Endodermal cell (in vitro differentiated cells): Measurements from ENCODE around the gene CORO2B. TPM values are rescaled to one million over a fixed set of nuclear protein-coding genes. Genes with fewer than 3 reads are reported as not detected.

Experiments
- DNase-seq: peaks from one replicate; pipeline ENCODE4 v3.0.0-alpha.2; 2017
- H3K27ac ChIP-seq: 2 replicates; pipeline ENCODE4 v1.5.1; 2013; ENCODE audit warnings: mild to moderate bottlenecking, low read depth, low read length, moderate library complexity
- H3K27me3 ChIP-seq: 2 replicates; pipeline ENCODE4 v1.6.1; 2013; ENCODE audit warnings: mild to moderate bottlenecking, low read length, moderate library complexity; ENCODE audit not compliant: insufficient read depth, control insufficient read depth, poor library complexity, severe bottlenecking
- H3K36me3 ChIP-seq: 2 replicates; pipeline ENCODE4 v1.7.0; 2013; ENCODE audit warnings: mild to moderate bottlenecking, low read length, moderate library complexity; ENCODE audit not compliant: control insufficient read depth, insufficient read depth
- H3K4me1 ChIP-seq: one replicate; pipeline ENCODE4 v1.7.0; 2013; ENCODE audit warnings: low read length; ENCODE audit not compliant: control insufficient read depth, insufficient read depth
- H3K4me3 ChIP-seq: 2 replicates; pipeline ENCODE4 v1.5.1; 2013; ENCODE audit warnings: mild to moderate bottlenecking, low read length, moderate library complexity
- H3K9ac ChIP-seq: 2 replicates; pipeline ENCODE4 v1.6.1; 2013; ENCODE audit warnings: mild to moderate bottlenecking, low read length, moderate library complexity; ENCODE audit not compliant: poor library complexity, severe bottlenecking; ENCODE audit errors: extremely low read depth
- H3K9me3 ChIP-seq: 2 replicates; pipeline ENCODE4 v1.6.1; 2013; ENCODE audit warnings: mild to moderate bottlenecking, low read length, moderate library complexity; ENCODE audit not compliant: control insufficient read depth
- H3K27ac Mint-ChIP-seq: 2 replicates; pipeline ENCODE4 v1.8.0; 2020; ENCODE audit warnings: mixed read lengths
- H3K27me3 Mint-ChIP-seq: 2 replicates; pipeline ENCODE4 v1.8.0; 2021; ENCODE audit warnings: mild to moderate bottlenecking, mixed read lengths; ENCODE audit not compliant: insufficient read depth
- H3K36me3 Mint-ChIP-seq: 2 replicates; pipeline ENCODE4 v1.8.0; 2020; ENCODE audit warnings: low read depth, mixed read lengths
- H3K4me1 Mint-ChIP-seq: 2 replicates; pipeline ENCODE4 v1.8.0; 2020; ENCODE audit warnings: mixed read lengths
- H3K4me3 Mint-ChIP-seq: 2 replicates; pipeline ENCODE4 v1.8.0; 2020; ENCODE audit warnings: mild to moderate bottlenecking, moderate library complexity, mixed read lengths
- H3K9me3 Mint-ChIP-seq: 2 replicates; pipeline ENCODE4 v1.8.0; 2020; ENCODE audit warnings: mild to moderate bottlenecking, mixed read lengths
- WGBS, 2 experiments: methylation state at CpG; one replicate each; pipeline versions ENCODE4 v1.1.5 to v1.1.7; 2013; ENCODE audit warnings: missing lambda C conversion rate in 2 of 2, mixed read lengths in 1 of 2; ENCODE audit not compliant: insufficient coverage in 1 of 2, insufficient read length in 1 of 2; 5-methylcytosine and 5-hydroxymethylcytosine counted together
- total RNA-seq, 2 donors: library from RNA; stranded (reverse); fragmentation: NEBNext Ultra II Directional in 1 of 2; extraction: Animal tissue kit (Norgen Biotek cat#: 25700) in 1 of 2; gene quantifications; 2 replicates in 1 of 2; 3 replicates in 1 of 2; pipeline ENCODE4 v1.2.1, GENCODE V29; 2021
- TF ChIP-seq, protein P1 (sequence below): fragments of 200-600 bp; sonication (generic); conservative IDR thresholded peaks from 2 replicates; pipeline ENCODE4 v1.5.0; 2021; ENCODE audit warnings: antibody characterized with exemption, mild to moderate bottlenecking

The CORO2B gene
- total RNA-seq, 2 donors from 2014 or later = 1.1 to 1.2 TPM

DNA sequence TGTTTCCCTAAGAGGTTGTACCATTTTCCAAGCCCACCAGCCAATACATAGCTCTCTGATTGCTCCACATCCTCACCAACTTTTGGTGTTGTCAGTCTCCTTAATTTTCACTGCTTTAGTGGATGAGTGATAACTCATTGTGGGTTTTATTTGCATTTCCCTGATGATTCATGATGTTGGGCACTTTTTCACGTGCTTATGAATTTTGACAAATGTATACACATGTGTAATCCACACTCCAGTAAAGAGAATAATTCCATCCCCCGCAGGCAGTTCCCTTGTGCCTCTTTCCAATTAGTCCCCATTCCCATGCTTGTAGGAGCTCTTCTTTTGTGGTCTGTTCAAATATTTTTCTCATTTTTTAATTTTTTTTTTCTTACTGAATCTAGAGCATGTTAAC is 189.5 kb downstream of the CORO2B start:
- 60 to 62% methylated on average over 1 of the region's 2 CpGs for WGBS, 2 experiments
- Mint-ChIP-seq H3K36me3 (no peaks in the 10 kb centered on the region), H3K27ac (no peak overlapping the region)

DNA sequence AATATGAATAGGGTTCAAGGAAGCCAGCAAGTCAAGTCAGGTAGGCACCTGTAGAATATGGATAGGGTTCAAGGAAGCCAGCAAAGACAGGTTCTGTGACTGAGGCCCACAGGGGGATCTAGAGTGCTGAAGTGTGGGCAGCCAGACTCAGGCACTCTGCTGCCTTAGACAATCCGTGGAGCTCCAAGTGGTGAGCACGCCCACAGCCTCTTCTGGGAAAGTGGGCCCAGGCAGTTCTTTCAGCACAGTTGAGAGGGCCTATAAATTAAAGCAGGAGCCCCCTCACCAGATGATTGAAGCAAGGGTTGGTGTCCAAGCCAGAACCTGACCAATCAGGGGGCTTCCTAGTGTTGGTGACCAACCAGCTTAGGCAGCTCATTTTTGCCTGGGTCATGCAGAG is 190.9 kb downstream of the CORO2B start:
- H3K27ac Mint-ChIP-seq = no peak overlapping the region
- H3K27ac ChIP-seq = no peak overlapping the region
- no peaks in the 10 kb centered on the region for H3K36me3 ChIP-seq
- H3K27me3 ChIP-seq = no peaks in the 10 kb centered on the region
- TF ChIP-seq, protein P1, sequence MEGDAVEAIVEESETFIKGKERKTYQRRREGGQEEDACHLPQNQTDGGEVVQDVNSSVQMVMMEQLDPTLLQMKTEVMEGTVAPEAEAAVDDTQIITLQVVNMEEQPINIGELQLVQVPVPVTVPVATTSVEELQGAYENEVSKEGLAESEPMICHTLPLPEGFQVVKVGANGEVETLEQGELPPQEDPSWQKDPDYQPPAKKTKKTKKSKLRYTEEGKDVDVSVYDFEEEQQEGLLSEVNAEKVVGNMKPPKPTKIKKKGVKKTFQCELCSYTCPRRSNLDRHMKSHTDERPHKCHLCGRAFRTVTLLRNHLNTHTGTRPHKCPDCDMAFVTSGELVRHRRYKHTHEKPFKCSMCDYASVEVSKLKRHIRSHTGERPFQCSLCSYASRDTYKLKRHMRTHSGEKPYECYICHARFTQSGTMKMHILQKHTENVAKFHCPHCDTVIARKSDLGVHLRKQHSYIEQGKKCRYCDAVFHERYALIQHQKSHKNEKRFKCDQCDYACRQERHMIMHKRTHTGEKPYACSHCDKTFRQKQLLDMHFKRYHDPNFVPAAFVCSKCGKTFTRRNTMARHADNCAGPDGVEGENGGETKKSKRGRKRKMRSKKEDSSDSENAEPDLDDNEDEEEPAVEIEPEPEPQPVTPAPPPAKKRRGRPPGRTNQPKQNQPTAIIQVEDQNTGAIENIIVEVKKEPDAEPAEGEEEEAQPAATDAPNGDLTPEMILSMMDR = no peak
- H3K9me3 Mint-ChIP-seq = no peaks in the 10 kb centered on the region
- no peak for DNase-seq
- no peaks in the 10 kb centered on the region for H3K4me1 Mint-ChIP-seq
- H3K4me1 ChIP-seq = no peaks in the 10 kb centered on the region
- H3K9me3 ChIP-seq = no peaks in the 10 kb centered on the region
- 83 to 100% methylated on average over 2 of the region's 2 CpGs for WGBS, 2 experiments
- no peak overlapping the region for H3K9ac ChIP-seq
- H3K4me3 Mint-ChIP-seq = no peak overlapping the region
- H3K36me3 Mint-ChIP-seq = no peaks in the 10 kb centered on the region
- no peak overlapping the region for H3K4me3 ChIP-seq
- H3K27me3 Mint-ChIP-seq = peaks cover 6% of the 10 kb centered on the region

More for the DNA sequence above, 189.5 kb downstream of the CORO2B start:
- no peaks in the 10 kb centered on the region for H3K27me3 ChIP-seq
- H3K27ac ChIP-seq = no peak overlapping the region
- no peaks in the 10 kb centered on the region for H3K9me3 Mint-ChIP-seq
- DNase-seq = no peak
- H3K36me3 ChIP-seq = no peaks in the 10 kb centered on the region
- H3K4me3 ChIP-seq = no peak overlapping the region
- no peaks in the 10 kb centered on the region for H3K4me1 Mint-ChIP-seq
- peaks cover 6% of the 10 kb centered on the region for H3K27me3 Mint-ChIP-seq
- no peaks in the 10 kb centered on the region for H3K4me1 ChIP-seq
- no peak overlapping the region for H3K4me3 Mint-ChIP-seq
- TF ChIP-seq, protein P1 = no peak
- H3K9me3 ChIP-seq = no peaks in the 10 kb centered on the region
- no peak overlapping the region for H3K9ac ChIP-seq

DNA sequence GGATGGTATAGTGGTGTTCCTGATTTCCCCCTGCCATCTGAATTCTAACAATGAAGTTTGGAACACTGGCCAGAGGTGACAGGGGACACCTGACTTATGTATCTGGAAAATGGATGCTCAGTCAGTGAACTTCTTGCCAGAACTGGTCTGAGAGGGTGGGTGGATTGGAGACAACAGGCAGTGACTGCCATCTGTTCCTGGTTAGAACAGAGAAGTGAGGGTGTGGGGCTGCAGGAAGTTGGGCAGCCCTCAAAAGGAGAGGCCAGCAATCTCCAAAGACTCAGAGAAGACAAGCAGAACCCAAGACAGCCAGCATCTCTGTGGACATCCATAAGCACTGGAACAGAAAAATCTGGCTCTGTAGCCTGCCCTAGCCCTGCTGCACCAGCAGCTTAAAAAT is 191.4 kb downstream of the CORO2B start:
- no peak overlapping the region for H3K4me3 Mint-ChIP-seq

More for the DNA sequence above, 191.4 kb downstream of the CORO2B start:
- Mint-ChIP-seq H3K9me3 (no peaks in the 10 kb centered on the region), H3K36me3 (no peaks in the 10 kb centered on the region), H3K27me3 (peaks cover 6% of the 10 kb centered on the region), H3K4me1 (no peaks in the 10 kb centered on the region), H3K27ac (no peak overlapping the region)
- H3K9ac ChIP-seq = no peak overlapping the region
- no peak overlapping the region for H3K27ac ChIP-seq
- no peaks in the 10 kb centered on the region for H3K36me3 ChIP-seq
- TF ChIP-seq, protein P1 = no peak
- no peaks in the 10 kb centered on the region for H3K9me3 ChIP-seq
- no peak overlapping the region for H3K4me3 ChIP-seq
- no peaks in the 10 kb centered on the region for H3K27me3 ChIP-seq
- no peaks in the 10 kb centered on the region for H3K4me1 ChIP-seq
- DNase-seq = no peak
